Activated T-cell treated with anti-CD3 and anti-CD28 coated beads for 48 hours (primary cell): ENCODE results near the gene CGB7.
A peak's percentile ranks its signal among the peaks of the same experiment; 100 is the strongest.
"Not testable (repeated sequence)": the region's sequence is repeated elsewhere in the genome, so short reads cannot be mapped to it uniquely, and the experiment has no call there.

ENCODE experiments used
- DNase-seq: peaks from one replicate; pipeline ENCODE4 v3.0.0-alpha.2; 2020; ENCODE audit warnings: low read depth

CGB7 gene

DNA sequence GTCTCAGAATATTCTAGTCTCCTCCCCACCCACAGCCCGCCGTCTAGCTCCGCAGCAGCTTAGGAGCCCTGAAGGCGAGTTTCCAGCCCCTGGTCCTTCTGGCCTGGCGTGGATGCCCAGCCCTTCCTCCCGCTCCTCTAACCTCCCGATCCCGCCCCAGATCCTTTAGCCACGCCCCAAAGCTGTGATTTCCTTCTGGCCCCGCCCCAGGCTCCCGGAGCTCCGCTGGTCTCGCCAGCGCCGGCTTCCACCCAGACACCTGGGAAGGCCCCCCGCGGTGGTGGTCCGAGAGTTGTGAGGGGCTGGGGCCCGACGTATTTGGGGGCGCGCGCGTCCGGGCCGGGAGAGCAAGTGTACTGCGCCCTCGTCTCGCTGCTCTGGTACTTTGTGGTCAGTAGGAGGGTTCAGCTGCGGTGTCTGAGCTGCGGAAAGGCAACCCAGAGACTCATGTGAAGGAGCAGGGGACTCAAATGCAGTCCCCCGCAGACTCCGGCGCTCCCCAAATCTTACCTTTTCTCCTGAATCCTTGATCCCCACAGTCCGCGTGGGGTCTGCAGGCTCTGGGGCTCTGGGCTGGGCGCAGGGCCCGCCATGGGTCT, at the start of gene CGB7:
Gene CGB7 (minus strand): TSS at position 114 of the 599 bp plus-strand sequence. CDS start 2,374 bp downstream, outside the sequence.
- peak; percentile 34 for DNase-seq

DNA sequence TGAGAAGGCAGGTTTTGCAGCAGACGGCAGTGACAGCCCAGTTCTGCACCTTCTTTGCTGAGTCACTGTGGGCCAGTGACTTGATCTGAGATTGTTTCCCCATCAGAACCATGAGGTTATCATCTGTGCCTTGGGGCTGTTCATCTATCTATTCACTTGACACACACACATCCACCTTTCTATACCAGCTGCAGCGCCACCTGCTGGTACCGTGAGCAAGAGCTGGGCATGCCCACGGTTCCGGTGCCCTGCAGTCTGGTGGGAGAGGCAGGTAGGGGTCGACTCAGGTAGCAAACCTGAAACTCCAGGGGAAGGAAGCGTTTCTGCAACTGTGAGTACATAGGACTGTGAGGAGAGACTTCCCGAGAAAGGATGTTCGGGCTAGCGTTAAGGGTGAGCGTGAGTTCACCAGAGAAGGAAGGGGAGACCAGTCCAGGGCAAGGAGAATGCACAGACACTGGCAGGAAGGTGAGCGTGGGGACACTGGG, 49.1 kb upstream of the CGB7 start:
- DNase-seq, result peak; percentile 65

DNA sequence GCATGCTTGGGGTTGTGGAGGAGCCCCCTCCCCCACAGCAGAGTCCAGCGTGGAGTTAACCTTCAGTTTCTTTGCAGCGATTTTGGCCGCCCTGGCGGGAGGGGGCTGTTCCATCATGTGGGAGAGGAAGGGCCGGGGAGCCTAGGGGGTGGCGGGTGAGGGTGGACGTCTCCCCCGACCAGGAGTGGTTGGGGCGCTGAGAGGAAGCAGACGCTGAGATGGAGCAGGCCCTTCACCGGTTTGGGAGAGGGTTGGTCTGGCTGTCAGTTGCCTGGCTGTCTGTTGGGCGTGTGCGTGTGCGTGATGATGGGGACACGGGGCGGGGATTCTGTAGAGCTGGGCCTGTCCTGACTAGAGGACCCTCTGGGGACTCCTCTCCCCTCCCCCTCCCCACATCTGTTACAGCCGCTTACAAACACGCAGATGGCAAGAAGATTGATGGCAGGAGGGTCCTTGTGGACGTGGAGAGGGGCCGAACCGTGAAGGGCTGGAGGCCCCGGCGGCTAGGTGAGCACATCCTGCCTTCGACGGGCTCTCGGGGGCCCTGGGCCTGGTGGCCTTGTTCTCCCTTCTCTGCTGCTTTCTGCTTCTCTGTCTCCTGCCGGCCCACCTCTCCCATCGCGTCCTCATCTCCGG, 46.8 kb upstream of the CGB7 start:
- no peak for DNase-seq

DNA sequence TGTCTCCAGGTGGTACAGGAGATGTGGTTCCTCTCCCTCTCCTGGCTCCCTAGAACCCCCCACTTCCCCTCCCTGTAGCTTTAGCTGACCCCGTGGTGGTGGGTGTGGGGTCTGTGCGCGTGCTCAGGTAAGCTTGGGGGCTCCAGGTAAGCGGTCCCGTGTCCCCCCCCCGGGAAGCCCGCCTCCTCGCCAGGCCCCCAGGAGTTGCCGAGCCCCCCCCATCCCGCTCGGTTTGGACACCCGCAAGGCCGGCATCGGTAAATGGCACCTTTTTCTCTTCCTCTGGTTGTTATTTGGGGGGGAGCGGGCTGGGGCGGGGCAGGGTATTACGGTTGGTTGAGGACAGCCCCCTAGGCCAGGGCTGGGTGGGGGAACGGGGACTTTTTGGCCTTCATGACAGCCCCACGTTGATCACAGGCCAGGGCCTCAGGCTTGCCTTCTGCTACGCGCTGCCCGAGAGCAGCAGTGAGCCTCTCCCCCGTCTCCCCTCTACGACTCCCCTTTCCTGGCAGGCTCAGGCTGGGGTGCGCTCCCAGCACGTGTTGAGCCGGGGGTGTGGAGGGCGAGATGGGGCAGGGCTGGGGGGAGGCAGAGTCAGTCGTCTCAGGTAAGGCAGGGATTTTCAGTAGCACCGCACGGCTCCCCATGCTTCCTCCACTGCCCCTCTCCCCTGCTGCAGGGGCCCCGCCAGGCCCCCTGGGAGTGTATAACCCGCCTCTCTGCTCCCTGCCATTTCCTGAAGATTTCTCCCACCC, 46.0 kb upstream of the CGB7 start:
- DNase-seq, result no peak

DNA sequence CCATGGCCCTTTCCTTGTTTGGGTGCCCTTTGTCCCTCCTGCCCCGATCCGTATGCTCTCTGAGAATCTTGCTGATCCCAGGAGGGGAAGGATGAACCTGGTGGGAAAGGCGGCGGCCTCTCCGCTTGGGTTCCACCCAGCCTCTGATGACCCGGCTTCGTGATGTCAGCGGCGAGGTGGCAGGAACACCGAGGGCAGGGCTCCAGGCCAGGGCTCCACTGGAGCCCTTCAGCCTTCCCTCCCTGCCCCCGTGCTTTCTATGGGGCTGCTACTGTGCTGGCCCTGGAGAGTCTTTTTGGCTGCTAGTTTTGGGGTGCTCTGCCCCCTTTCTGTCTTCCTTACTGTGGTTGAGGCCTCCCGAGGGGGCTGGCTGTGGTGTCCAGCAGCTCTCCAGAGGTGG, 44.8 kb upstream of the CGB7 start:
- DNase-seq, result no peak

DNA sequence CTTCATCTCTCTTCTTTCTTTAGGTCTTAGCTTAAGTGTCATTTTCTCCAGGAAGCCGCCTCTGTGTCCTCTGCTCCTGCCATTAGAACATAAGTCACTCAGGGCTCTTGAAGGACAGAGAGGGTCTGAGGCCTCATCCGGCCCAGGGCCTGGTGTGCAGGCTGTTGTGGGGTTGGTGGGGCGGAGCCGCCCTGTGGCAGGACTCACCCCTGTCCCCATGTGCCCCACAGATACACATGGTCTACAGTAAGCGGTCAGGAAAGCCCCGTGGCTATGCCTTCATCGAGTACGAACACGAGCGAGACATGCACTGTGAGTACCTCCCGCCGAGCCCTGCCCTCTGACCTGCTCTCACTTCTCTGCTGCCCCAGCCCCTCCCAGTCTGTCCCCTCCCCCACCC, 43.6 kb upstream of the CGB7 start:
- no peak for DNase-seq

DNA sequence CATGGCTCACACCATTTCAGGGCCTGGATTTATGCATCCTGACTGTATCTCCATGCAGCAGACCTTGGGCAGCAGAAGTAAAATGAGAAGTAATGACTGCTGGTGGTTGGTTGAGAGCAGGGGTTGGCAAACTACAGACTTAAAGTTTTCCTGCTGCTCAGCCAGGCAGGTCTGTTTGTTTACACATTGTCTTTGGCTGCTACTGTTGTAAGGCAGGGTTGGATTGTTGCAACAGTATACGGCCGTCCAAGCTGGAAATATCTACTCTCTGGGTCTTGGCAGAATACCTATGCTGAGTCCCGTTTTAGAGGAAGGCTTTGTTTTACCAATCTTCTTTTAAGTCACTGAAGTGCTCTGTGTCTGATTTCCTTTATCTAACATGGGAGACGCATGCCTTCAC, 41.2 kb upstream of the CGB7 start:
- no peak for DNase-seq

DNA sequence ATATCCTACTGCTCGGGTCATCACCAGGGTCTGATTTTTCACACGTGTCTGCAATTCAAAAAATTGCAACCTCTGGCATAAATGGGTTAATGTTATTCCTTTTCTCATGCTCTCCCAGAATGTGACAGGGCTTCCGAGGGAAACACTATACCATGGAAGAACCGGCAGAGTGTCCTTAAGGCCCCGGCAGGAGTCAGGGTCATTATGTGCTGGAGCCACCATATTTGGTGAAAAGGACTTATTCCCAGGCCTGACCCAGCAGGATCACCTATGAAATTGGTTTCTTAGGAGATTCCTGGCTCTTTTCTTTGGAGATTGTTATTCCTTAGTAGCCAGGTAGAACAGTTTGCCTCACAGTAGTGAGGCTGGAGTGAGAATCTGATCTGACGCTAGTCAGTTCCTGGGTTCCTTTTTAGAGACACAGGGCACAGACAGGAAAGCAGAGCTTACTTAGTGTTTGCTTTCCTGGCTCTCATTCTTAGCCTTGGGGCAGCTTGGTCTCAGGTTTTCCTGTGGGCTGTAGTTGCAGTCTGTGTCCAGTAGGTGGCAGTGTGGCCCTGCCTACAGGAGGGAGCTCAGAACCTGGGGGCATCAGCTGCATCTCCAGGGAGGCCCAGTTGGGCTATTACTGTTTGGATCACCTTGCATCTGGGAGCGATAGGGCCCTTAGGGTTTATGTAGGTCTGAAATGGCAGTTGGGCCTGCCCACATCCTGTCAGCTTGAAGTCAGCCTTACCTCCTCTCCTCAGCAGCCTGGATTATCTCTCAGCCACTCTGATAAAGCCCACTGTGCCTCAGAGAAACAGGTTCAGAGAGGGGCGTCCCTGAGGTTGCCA, 40.1 kb upstream of the CGB7 start:
- DNase-seq, result peak; percentile 60

DNA sequence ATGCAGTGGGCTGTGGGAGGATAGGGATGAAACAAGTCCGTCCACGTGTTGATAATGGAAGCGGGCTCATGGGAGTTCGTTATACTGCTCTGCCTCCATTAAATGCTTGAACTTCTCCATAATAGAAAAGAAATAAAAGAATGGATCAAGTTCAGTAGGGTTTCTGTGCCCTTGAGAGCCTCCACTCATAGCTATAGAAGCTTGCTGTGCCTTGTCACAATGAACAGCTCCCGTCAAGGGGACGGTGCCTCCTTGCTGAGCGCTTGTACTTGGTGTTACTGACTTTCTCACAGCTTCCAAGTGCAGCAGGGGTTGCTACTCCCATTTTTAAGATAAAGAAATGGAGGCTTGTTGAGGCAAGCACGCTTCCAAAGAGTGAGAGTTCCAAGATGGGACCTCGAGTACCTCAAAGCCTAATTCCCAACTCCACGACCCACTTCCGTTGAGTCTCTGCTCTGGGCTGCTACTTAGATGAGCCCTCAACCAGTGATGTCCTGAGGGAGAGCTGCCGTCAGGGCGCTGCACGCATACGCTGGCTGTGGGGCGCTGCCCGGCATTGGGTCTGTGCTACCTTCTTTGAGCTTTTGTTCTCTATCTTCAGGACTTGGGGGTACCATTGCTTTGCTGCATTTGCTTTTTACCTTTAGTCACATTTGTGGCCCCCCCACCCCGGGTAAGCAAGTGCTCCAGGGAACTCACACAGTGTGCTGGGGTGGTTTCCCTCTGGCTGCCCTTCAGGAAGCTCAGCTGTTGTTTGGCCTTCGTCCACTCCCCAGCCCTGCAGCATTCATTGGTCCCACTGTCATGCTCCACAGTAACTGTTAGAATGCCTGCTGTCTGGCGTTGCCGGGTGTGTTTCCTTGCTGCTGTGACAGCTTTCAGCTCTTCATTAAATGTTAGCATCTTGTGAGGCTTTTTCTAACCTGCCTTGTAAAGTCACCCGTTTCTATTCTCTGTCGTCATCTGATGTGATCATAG, 37.2 kb upstream of the CGB7 start:
- DNase-seq, result no peak

DNA sequence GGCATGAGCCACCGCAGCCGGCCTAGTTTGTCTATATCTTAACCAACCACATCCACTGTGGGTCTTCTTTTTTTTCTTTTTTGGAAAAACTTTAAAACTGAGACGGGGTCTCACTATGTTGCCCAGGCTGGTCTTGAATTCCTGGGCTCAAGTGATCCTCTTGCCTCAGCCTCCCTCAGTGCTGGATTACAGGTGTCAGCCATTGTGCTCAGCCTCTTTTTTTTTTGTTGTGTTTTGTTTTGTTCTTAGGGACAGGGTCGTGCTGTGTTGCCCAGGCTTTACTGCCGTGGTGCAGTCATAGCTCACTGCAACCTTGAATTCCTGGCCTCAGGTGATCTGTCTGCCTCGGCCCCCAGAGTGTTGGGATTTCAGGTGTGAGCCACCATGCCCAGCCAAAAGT, 35.1 kb upstream of the CGB7 start:
- DNase-seq, result no peak

DNA sequence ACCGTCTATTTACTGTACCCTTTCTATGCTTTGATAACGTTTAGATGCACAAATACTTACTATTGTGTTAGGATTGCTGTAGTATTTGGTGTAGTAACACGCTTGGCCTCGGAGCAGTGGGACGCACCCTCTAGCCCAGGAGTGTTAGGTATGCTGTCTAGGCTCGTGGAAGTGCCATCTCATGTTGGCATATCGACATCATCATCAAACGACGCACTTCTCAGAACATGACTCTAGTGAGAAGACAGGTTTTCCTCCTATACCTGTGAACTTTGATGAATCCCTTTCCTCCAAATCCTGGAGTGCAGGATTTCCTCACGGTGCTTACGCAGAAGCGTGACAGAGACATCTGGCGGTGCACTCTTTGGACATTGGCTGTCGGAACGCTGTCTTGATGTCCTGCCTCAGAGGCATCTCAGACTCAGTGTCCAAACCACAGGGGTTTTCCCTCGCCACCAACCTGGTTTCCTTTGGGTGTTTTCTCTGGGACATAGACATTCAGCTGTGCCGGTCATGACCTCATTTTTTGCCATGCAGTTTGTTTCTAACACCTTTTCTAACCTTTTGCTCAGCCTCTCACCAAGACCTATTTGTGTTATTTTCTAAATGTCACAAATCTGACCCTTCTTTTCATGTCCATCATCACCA, 34.0 kb upstream of the CGB7 start:
- DNase-seq, result no peak

DNA sequence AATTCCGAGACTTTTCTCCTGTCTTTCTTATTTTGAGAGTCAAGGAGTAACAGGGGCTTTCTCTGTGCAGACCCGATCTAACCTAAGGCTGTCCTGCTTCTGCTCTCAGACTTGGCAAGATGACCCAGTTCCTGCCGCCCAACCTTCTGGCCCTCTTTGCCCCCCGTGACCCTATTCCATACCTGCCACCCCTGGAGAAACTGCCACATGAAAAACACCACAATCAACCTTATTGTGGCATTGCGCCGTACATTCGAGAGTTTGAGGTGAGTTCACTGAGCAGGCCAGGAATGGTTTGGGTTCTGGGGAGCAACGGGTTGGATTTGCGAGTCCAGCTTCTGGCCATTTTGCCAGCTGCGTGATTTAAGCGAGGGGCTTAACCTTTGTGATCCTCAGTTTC, 28.7 kb upstream of the CGB7 start:
- no peak for DNase-seq

DNA sequence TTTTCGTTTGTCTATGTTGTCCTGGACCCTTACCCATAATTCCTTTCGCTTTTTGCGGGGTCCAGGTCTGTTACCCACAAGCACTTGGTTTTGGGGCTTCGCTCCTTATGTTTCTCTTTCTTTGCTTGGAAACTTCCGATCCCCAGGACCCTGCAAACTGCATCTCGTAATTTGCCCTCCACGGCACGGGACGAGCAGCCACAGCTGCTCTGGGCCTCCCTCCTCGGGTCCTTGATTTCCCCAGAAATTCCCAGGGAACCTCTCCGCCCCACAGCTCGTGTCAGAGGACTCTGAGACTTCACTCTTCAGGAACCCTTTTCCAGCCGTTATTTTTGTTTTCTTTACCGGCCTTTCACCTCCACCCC, 28.3 kb upstream of the CGB7 start:
- DNase-seq, result no peak

DNA sequence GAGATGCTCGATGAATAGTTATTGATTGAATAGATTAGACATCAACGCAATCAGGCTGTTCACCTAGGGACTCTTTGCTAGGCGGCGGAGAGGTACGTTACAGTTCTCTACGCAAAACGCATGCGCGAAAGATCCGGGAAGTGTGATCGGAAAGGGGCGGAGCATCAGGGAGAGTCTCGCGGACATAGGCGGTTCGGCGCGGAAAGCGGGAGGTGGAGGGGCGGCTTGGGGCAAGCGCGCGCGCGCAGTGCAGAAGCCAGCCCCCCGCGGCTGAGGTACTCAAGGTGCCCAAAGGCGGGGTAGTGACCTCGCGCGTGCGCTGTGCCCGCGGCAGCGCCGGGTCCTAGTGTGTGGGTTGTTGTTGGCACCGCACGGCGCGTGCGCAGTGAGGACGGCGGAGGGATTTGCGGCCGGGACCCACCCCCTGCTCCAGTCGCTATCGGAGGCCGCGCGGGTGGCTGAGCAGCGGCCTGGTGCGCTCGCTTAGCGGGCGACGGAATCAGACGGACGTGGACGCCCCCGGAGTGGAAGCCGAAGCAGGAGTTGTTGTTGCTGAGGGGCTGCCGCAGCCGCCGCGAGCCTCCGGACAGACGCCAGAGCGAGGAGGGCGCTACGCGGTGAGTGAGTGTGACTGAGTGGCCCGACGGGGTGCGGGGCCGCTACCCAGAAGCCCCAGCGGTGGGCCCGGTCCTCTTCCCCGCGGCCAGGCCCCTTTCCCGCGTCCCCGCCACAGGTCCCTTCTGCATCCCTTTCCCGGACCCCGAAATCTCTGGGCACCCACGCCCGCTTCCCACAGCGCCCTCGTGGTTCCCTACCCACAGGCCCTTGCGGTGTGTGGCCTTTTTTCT, 27.7 kb upstream of the CGB7 start, which contains the start of gene SNRNP70:
Gene SNRNP70 (plus strand): TSS at position 432 of the 848 bp plus-strand sequence. CDS start 964 bp downstream, outside the sequence.
- DNase-seq, result peak; percentile 99

DNA sequence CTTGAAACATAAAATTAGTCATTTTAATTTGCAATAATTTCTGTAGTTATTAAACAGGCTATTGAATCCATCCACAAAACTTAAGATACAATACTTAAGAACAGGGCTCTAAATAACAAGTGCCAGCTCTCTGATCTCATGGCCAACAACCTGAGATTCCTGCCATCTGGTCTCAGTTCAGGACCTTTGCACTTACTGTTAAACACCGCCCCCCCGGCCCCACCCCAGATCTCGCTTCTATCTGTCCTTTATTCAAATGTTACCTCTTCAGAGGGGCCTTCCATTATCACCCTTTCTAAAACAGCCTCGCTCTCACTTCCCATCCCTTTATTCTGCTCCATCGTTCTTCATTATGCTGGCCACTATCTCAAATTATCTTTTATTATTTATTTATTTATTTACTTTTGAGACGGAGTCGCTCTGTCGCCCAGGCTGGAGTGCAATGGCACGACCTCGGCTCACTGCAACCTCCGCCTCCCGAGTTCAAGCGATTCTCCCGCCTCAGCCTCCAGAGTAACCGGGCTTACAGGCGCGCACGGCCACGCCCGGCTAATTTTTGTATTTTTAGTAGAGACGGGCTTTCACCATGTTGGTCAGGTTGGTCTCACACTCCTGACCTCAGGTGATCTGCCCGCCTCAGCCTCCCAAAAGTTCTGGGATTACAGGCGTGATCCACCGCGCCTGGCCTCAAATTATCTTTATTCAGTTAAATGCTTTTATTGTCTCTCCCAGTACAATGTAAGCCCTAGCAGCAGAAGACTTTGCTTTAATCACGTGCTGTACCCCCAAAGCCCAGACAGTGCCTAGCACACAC, 26.9 kb upstream of the CGB7 start:
- DNase-seq, result no peak

DNA sequence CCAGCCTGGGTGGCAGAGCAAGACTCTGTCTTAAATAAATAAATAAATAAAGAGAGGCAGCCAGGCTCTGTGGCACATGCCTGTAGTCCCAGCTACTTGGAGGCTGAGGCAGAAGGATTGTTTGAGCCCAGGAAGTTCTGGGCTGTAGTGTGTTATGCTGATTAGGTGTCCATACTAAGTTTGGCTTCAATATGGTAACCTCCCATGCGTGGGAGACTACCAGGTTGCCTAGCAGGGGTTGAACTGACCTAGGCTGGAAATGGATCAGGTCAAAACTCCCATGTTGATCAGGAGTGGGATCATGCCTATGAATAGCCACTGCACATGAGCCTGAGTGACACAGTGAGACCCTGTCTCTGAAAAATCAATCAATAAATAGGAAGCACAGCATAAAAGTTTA, 23.7 kb upstream of the CGB7 start:
- DNase-seq, result no peak

DNA sequence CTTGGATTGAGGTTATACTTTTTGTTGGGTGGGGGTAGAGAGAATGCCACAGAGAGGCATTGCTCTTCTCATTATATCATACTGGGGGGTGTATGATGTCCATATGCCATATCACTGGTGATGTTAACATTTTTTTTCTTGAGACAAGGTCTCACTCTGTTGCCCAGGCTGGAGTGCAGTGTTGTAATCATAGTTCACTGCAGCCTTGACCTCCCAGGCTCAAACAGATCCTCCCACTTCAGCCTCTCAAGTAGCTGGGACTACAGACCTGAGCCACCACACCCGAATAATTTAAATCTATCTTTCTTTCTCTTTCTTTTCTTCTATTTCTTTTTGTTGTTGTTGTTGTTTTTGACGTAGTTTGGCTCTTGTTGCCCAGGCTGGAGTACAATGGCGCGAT, 22.8 kb upstream of the CGB7 start:
- no peak for DNase-seq

DNA sequence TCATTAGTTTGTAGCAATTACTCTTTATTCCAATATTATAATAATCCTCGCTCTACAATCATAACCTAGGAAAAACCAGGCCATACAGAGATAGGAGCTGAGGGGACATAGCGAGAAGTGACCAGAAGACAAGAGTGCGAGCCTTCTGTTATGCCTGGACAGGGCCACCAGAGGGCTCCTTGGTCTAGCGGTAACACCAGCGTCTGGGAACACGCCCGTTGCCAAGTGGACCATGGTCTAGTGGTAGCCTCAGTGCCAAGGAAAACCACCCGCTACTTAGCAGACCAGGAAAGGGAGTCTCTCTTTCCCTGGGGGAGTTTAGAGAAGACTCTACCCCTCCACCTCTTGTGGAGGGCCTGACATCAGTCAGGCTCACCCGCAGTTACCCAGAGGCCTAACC, 17.3 kb upstream of the CGB7 start:
- DNase-seq, result not testable (repeated sequence)
